Measurements from ENCODE around the gene ITGA2. TPM values are rescaled to one million over a fixed set of nuclear protein-coding genes. Genes with fewer than 3 reads are reported as not detected.

ITGA2 gene
- total RNA-seq, 4 donors from 2014 or later = 1.1 to 6.8 (median 1.8) TPM

- no peak for TF ChIP-seq CTCF (IDR thresholded peaks at IDR 0.05)
- DNase-seq (ENCODE audit: low spot score) = no peak
- no peak for ATAC-seq (ENCODE audit: low FRiP score)
Measured at GRCh38 chr5:52995095-52995494, 5.9 kb downstream of the ITGA2 start.

GRCh38 chr5:52995914-52996313 is 6.8 kb downstream of the ITGA2 start:
- no peak for DNase-seq (ENCODE audit: low spot score)
- no peak for TF ChIP-seq CTCF (IDR thresholded peaks at IDR 0.05)
- ATAC-seq (ENCODE audit: low FRiP score) = no peak

DNA sequence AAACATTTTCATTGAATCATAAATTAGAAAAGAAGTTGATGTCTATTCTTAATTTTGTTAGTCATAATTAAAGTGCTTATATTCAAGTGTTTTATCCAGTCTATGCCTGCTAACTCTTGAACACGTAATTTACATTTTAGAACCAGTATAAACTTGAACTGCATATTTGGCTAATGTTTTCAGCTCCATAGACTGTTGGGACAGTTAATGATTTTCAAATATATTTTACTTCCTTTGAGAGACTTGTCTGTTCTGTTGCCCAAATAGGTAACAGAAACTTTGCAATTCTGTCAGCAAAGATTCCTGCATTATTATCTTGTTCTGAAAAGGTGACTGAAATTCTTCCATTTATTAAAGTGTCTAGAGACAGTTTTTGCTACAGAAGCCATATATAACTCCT is 7.8 kb downstream of the ITGA2 start:
- ATAC-seq (ENCODE audit: low FRiP score) (no peak), DNase-seq (ENCODE audit: low spot score) (no peak)
- no peak for TF ChIP-seq CTCF (IDR thresholded peaks at IDR 0.05)

DNA sequence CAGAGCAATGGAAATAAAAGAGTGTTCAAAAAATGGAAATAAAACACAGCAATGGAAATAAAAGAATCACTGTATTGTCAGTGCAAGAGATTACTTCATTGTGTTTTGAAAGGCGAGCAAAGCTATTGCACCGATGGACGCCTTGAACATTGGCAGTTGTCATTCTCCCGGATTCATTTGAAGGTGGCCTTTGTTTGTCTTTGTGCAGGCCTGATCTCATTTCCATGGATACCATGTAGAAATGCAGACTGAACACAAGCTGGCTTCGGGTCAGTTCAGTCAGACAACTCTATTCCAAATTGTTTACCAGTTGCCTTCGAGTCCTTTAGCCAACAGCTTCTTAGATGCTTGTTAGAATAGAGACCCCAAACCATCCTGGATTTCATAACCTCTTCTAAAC is 8.3 kb downstream of the ITGA2 start:
- no peak for ATAC-seq (ENCODE audit: low FRiP score)
- no peak for TF ChIP-seq CTCF (IDR thresholded peaks at IDR 0.05)
- no peak for DNase-seq (ENCODE audit: low spot score)

DNA sequence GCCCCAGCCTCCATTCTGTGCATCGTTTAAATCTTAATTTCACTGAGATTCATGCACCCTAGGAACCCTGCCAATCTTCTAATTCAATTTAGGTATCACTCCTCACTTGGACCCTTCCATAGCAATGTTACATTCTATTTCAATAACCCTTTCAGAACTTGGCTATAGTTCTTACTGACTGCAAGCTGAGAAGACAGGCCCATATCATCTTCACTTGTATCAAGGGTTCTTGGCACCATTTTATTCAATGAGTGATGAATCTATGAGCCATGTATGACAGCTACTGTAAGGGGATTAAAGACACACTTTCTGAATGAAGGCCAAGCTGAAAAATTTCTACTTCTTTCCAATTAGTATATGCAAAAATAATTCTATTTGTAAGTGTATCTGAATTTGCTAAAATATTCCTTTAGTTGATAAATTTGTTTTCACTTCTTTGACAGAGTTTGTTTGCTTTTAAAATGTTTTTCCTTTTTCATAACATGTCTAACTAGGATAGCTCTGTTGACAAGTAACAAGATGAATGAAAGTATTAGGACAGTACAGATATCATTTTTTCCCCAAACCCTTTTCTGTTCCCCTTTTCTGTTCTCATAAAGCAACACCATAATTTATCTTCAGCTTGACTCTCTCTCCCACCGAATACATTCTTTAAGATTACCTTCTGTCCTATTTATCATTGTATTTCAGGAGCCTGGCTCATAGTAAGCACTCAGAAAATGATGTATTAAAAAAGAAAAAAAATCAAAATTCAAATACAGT is 9.6 kb downstream of the ITGA2 start:
- DNase-seq (ENCODE audit: low spot score) (no peak), ATAC-seq (ENCODE audit: low FRiP score) (no peak)
- TF ChIP-seq CTCF (IDR thresholded peaks at IDR 0.05) = no peak

- no peak for ATAC-seq (ENCODE audit: low FRiP score)
- TF ChIP-seq CTCF (IDR thresholded peaks at IDR 0.05) = no peak
- DNase-seq (ENCODE audit: low spot score) = no peak
Measured at GRCh38 chr5:52999344-52999949, 10.3 kb downstream of the ITGA2 start.

- ATAC-seq (ENCODE audit: low FRiP score) (no peak), DNase-seq (ENCODE audit: low spot score) (no peak)
- no peak for TF ChIP-seq CTCF (IDR thresholded peaks at IDR 0.05)
Measured at GRCh38 chr5:53001541-53001940, 12.4 kb downstream of the ITGA2 start.

Measured in omental fat pad (tissue), 4 donors.